RWPE1 (cell line): ENCODE measurements around the gene NMD3.

Experiments used
- CTCF ChIA-PET: fragments of 350-600 bp; sonication (Branson Sonifier 250); formaldehyde crosslinking; extraction: SDS; loops from one replicate; lab custom pipeline; 2021; lab: Yijun Ruan, JAX
- POLR2A ChIA-PET: fragments of 400-600 bp; formaldehyde crosslinking; extraction: SDS; loops from one replicate; lab custom pipeline; 2020; ENCODE audit warnings: antibody characterized with exemption; ENCODE audit not compliant: low non-redundant PET; lab: Yijun Ruan, JAX
- DNase-seq: peaks from one replicate; pipeline ENCODE4 v3.0.0; 2012; ENCODE audit warnings: low spot score
- H3K27ac ChIP-seq: fragments of 450-650 bp; 2 replicates; pipeline ENCODE4 v1.5.1; 2017
- CTCF ChIP-seq: fragments of 450-650 bp; conservative IDR thresholded peaks from 2 replicates; pipeline ENCODE4 v1.5.1; 2017; ENCODE audit warnings: low read depth, mild to moderate bottlenecking

Gene NMD3

GRCh38 chr3:161197855-161198850, 23.0 kb upstream of the NMD3 start:
- no peak for DNase-seq
- TF ChIP-seq CTCF, result no peak
- ChIA-PET CTCF (interaction anchor here (0.5 kb wide), 1 partner anchor 277 kb away, joined by 3 read pairs; no protein-coding TSS in a partner anchor), POLR2A (no interaction called here)
- no peak overlapping the region for H3K27ac ChIP-seq

GRCh38 chr3:161199926-161200325, 21.2 kb upstream of the NMD3 start:
- no peak for DNase-seq
- no peak overlapping the region for H3K27ac ChIP-seq
- ChIA-PET CTCF (interaction anchor here (0.6 kb wide), 1 partner anchor 103 kb away, joined by 9 read pairs; no protein-coding TSS in a partner anchor), POLR2A (no interaction called here)
- no peak for TF ChIP-seq CTCF

- ChIA-PET CTCF (interaction anchor here (0.7 kb wide), 1 partner anchor 217 kb away, joined by 4 read pairs; no protein-coding TSS in a partner anchor), POLR2A (no interaction called here)
- no peak overlapping the region for H3K27ac ChIP-seq
- TF ChIP-seq CTCF, result no peak
- no peak for DNase-seq
Observed at GRCh38 chr3:161203485-161204098, 17.5 kb upstream of the NMD3 start.

GRCh38 chr3:161208931-161209330, 12.2 kb upstream of the NMD3 start:
- TF ChIP-seq CTCF, result no peak
- ChIA-PET POLR2A (no interaction called here), CTCF (no interaction called here)
- no peak for DNase-seq
- H3K27ac ChIP-seq, result no peak overlapping the region

- ChIA-PET CTCF (interaction anchor here (0.7 kb wide), 1 partner anchor 561 kb away, joined by 3 read pairs; no protein-coding TSS in a partner anchor), POLR2A (no interaction called here)
- no peak for TF ChIP-seq CTCF
- H3K27ac ChIP-seq, result no peak overlapping the region
- DNase-seq, result no peak
Observed at GRCh38 chr3:161212171-161212771, 8.8 kb upstream of the NMD3 start.

- ChIA-PET CTCF (interaction anchor here (0.7 kb wide), 1 partner anchor 561 kb away, joined by 3 read pairs; no protein-coding TSS in a partner anchor), POLR2A (no interaction called here)
- TF ChIP-seq CTCF, result no peak
- no peak for DNase-seq
- H3K27ac ChIP-seq, result no peak overlapping the region
Observed at GRCh38 chr3:161212906-161213305, 8.2 kb upstream of the NMD3 start.
